Cerebellar nuclear complex (tissue), 1 donor: ENCODE measurements around the gene MSX2.
"Not testable (repeated sequence)": the region's sequence is repeated elsewhere in the genome, so short reads cannot be mapped to it uniquely, and the experiment has no call there.

Experiments used
- DNase-seq, 2 experiments: peaks; one replicate each; lab custom pipeline; 2025; lab: John Stamatoyannopoulos, UW

The MSX2 gene

DNA sequence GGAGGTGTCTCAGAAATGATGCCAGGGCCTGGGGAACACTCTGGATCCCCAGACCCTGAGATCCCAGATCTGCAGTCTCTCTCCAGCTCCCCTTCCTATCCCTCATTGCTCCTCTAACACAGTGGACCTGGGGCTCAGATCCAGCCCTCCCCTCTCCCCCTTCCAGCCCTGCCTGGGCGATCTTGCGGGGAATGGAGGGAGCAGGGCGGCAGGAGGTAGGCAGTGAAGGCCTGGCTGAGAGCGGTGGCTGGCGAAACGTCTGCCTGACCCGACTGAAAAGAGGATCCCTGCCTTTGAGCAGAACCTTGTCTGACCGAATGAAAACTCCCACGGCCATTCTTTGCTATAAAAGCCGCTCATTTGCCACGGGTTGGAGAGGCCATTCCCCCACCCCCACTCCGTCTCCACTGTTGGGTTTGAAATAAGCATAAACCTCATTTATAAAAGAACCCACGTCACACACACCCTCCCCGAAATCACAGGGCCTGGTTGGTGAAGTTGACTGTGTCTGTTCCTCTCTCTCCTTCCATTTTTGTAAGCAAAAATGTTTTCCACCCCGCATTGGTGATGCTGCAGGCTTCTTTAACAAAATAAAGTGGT is 8.8 kb downstream of the MSX2 start:
- no peak for DNase-seq

DNA sequence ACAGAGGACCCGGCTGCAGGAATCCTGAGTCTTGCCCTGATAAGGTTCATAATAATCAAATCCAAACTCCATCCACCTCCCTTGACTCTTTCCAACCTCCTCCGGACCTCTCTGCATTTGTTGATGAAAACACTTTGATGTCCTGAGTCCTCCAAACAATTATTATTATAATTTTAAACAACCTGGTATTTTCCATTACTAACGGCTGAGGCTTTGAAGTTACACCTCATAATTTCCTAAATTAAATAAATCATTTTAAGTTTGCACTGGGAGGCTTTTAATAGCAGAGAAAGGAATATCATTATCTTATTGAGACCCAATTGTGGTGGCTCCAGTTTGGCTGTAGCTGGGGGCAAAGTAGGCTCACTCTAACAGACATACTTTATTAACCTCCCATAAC is 9.5 kb downstream of the MSX2 start:
- DNase-seq: no peak

DNA sequence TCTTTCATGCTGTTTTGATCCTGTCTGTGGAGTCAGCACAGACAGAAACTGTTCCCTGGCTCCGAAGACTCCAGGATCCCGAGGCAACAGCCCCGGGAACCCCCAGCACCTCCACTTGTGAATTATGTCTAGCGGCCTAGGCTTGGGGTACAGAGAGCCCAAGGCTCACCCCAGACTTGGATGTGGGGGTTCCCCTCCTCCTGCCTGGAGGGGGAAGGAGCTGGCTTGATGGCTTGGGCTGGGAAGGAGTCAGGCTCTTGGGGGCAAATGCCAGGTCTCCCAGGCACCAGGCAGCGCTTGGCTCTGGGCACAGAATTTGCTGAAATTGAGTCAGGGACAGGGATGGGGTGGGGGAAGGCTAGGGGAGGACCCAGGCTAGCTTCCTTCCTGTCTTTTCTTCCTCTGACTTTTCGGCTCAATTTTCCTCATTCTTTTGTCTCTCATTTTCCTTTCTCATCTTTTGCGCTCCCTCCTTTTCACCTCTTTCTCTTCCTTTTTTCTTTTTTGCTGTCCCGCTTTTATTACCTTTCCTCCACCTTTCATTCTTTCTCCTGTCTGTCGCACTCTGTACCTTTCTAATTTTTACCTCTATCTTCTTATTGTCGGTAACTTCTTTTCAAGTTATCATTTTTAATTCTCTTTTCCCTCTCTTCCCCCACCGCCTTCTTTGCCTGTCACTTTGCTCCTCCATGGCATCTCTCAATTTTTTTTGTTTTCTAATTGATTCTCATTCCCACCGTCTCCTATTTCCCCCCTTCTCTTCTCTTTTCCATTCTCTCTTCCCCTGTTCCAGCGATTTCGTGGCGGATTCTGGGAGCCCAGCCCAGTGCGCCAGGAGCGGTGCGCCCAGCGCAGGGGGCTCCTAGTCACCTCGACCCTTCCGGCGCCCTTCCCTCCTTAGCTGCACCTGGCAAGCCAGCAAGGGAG is 10.5 kb downstream of the MSX2 start:
- no peak for DNase-seq

DNA sequence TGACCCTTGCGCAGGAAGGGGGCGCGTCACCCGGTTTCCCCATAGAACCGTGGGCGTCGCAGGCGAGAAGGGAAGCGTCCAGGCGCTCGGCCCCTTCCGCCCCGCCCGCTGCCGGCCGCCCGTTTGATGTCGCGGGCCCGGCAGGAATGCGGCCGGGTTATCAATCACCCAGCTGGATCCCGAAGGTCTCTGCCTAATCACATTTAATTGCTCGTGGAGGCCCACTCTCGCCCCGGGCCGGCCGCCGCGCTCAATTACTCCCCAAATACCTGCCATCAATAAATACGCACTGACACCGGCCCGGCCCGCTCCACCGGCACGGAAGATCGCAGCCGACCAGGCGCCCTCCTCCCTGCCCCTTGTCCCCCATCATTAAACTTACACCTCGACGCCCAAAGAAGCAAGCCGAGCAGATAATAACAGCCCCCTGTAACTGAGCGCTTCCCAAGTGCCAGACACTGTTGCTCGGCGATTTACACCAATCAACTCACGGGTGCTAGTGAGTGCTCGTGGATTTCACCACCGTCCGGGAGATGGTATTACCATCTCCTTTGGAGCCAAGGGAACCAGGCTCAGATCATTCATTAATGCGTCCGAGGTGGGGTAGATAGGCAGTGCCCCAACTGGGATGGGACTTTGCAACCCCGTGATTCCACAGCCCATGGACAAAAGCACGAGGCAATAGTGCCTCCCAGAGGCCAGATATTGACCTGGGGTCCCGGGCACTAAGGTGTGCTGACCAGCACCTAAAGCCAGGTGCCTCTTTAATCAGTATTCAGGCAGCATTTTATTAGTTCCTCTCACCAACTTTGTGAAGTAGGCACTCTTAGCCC is 11.3 kb downstream of the MSX2 start:
- DNase-seq: no peak

DNA sequence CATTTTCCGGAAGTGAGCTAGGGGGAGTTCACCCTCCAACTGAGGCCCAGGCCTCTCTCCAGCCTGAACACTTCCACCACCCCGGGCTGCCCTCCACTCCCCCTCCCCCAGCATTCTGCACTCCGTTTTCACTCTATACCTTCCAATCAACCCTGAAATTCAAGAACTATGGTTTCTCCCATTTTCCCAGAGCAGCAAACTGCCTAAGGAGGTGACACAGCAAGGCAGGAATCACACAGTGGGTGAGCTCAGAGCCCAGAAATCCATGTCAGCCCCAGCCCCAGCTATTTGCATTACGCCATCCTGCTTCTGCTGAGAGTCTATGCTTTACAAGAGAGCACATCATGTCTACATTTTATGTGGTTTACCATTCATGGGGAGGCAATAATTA is 11.9 kb downstream of the MSX2 start:
- no peak for DNase-seq

DNA sequence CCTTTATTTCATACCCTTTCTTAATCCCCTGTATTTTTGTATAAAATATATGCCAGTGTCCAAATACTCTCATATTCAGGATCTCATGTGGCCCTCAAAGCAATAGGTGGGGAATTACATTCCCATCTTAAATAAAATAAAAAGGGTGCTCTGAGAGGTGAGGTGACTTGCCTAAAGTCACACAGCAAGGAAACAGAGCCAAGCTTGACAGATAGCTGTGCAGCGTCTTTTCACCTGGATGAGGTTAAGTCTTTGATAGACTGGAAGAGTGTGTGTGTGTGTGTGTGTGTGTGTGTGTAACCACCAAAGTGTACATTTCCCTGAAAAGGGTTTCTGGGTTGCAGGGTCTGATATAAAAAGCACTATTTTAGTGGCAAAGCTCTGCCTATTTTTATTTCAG is 12.4 kb downstream of the MSX2 start:
- DNase-seq: no peak

DNA sequence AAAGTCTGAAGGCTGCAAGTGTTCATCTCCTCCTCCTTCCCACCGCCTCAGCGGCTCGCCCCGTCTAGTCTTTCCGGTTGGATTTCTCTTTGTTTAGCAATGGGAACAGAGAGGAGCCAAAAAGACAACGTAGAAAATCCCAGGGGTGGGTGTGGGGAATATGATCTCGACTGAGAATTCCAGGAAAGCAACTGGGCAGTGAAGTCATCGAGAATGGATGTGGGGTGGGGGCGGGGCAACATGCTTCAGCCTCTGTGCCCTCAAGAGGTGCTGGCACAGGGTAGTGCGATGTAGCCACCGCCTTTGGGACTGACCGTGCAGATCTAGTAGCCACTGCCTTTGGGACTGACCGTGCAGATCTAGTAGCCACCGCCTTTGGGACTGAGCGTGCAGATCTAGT is 12.9 kb downstream of the MSX2 start:
- DNase-seq: no peak

DNA sequence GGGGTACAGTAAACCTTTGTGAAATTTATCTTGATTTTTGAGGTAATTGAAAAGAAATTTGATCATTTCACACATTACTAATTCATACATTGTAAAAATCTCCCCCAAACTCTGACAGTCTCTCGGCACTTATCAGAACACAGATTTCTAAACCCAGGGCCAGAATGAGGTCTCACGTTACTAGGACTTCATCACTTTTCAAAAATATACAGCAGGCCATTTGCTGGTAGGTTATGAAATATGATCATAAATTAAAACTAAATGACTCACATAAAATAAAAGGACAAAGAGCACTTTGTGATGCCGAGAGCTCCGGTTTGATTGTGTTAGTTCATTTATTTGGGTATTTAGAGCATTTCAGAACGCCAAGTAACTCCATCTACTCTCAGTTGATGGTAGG is 17.0 kb downstream of the MSX2 start:
- DNase-seq: no peak

DNA sequence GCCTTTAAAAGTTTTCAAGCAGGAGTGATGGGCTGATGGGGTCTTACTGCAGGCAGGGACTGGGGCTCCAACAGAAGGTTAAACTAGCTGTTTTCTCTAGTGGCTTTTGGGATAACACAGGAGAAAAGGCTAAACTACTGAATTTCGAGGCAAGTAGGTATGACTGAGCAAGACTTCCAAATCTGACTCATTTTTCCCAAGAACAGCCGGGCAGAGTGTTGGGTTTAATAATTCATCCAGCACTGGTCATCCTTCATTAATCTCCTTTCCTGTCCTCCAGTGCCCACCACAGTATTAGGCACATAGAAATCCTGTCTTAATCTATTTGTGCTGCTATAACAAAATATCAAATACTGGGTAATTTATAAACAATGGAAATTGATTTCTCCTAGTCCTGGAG is 20.5 kb downstream of the MSX2 start:
- DNase-seq: no peak

DNA sequence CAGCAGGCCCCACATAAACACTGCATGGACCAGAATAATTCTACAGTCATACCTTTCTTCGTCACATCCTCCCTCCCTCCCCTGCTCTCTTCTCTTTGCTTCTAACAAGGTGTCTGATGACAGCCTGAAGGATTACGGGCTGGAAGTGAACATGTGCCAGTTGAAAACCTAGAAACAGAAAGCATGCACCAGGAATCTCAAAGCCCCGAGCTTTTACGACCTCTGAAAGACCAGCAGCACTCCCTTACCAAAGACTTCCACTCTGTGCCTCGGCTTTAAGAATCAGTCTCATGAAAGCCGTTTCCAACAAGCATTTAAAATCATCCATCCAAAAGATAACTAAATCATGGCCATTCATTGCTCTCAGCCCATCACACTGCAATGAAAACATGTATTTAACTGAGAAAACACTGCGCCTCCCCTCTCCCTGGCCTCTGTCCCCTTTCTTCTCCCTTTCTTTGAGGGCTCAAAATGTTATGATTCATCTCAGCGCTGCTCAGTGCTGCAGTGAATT is 21.3 kb downstream of the MSX2 start:
- no peak for DNase-seq

DNA sequence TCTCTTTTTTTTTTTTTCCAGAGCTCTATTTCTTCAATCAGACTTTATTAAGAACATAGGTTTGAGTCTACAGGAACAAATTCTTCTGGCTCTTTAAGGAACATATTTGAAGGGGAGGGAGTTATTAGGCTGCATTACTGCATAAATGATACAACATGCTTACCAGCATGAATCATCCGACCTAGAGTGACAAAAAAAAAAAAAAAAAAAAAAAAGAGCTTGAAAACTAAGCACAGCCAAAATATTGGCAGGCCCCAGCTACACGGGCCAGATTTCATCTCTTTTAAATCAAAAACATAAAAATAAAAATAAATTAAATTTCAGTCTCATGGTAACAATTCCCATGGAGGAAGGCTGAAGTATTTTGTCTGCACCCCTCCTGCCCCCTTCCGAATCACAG is 26.3 kb downstream of the MSX2 start:
- no peak for DNase-seq

DNA sequence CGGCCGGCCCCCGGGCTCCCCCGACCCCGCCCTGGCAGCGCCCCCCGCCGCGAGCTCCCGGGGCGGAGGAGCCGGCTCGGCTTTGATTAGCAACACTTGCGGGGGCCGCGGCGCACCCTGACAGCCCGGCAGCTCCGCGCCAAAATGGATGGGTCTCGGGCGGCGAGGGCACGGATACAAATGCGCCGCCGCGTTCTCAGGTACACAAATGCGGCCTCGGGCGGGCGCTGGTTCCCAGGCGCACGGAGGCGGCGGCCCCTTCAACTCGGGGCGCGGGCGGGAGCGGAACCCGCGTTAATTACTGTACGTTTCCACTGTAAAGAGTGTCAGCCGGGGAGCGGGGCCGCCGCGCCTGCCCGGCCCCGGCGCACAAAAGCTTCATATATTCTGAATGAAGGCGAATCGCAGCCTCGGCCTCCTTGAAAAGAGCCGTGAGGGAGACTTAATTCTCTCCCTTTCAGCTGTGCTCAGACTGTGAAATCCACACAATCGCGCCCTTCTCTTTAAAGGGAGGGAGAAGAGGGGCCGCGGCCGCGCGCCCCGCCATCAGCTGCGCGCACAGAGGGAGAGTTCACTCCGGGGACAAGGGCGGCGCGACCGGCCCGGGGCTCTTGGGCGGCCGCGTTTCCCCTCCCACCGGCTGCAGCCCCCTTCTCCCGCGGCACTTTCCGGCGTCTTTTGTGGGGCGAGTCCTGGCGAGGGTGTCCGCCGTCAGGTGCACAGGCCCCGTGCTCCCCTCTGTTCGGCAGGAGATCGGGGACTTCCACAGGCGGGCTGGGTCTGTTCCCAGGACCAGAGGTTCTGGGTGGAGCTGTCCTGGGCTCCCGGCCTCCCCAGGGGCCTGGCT is 27.0 kb downstream of the MSX2 start:
- no peak for DNase-seq

DNA sequence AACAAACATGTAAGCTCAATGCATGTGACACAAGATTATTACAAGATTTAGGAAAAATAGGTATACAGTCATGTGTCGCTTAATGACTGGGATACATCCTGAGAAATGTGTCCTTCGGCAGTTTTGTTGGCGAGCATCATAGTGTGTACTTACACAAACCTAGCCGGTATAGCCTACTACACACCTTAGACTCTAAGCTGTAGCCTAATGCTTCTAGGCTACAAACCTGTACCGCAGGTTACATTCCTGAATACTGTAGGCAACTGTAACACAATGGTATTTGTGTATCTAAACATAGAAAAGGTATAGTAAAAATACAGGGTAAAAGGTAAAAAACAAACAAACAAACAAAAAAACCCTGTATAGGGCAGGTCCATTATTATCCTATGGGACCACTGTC is 27.7 kb downstream of the MSX2 start:
- DNase-seq: no peak

DNA sequence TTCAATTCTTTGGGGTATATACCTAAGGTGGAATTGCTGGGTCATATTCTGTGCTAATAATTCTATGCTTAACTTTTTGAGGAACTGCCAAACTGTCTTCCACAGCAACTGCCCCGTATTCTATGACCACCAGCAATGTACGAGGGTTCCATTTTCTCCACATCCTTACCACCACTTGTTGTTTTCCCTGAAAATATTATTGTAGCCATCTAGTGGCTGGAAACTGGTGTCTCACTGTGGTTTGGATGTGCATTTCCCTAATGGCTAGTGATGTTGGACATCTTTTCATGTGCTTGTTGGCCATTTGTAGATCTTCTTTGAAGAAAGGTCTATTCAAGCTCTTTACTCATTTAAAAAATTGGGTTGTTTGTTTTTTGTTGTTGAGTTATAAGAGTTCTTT is 30.7 kb downstream of the MSX2 start:
- DNase-seq: no peak

DNA sequence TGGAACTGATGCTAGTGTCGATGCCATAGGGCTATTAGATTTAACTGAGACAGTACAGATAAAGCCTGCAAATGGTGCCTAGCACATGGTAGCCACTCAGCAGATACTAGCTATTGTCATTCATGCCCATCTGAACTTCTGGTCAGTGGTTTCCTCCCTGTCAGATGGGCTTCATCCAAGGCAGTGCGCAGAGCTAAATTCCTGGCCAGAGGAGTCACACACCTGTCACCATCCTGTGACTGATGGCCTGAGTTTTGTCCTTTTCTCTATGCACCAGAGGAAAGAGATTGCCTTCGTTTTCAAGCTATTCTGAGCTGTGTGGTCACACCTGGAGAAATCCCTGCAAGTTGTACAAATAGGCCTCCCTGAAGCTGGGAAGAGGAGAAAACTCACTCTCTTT is 34.7 kb downstream of the MSX2 start:
- DNase-seq: no peak

DNA sequence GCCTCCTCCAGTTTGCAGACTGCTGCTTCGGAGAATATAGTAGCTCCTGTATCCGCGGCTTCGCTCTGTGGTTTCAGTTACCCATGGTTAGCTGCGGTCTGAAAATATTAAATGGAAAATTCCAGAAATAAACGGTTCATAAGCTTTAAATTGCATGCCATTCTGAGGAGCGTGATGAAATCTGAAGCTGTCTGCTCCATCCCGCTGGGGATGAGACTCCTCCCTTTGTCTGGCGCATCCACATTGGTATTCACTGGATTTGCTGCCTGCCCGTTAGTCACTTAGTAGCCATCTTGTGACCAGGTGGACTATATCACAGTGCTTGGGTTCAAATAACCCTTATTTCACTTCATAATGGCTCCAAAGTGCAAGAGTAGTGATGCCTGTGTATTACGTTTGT is 36.3 kb downstream of the MSX2 start:
- DNase-seq: no peak

DNA sequence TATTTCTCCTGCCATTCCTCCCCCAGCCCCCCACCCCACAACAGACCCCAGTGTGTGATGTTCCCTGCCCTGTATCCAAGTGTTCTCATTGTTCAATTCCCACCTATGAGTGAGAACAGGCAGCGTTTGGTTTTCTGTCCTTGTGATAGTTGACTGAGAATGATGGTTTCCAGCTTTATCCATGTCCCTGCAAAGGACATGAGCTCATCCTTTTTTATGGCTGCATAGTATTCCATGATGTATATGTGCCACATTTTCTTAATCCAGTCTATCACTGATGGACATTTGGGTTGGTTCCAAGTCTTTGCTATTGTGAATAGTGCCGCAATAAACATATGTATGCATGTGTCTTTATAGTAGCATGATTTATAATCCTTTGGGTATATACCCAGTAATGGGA is 37.0 kb downstream of the MSX2 start:
- DNase-seq: not testable (repeated sequence)

DNA sequence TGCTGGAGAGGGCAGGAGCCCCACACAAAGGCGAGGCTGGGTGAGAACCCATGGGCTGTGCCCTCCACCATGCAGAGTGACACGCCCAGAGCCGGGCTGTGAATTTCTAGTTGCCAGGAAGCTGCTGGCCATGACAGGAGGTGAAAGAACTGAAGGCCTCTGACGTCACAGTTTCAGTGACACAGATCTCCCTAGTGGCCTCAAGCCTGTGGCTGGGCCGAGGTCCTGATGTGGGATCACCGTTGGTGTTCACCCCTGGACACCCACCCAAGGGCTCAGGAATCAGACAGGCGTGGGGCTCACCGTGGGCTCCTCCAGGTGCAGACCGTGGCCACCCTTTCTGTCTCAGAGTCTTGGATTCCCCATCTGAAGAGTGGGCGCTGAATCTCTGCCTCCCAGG is 39.9 kb downstream of the MSX2 start:
- no peak for DNase-seq

DNA sequence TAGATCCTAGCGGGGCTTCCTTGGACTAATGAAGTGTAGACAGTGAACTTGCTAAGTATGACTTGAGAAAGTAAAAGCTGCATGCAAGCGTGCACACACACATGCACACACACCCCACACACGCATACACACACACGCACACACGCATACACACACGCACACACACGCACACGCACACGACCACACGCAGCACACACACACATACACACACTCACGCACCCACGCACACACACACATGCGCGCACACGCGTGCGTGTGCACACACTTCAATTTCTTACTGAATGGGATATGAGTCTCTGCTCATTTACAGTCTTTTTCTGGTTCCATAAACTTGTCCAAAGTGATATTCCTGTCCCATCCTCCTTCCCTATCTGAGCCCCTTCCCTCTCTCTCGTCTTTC is 41.2 kb downstream of the MSX2 start:
- no peak for DNase-seq

DNA sequence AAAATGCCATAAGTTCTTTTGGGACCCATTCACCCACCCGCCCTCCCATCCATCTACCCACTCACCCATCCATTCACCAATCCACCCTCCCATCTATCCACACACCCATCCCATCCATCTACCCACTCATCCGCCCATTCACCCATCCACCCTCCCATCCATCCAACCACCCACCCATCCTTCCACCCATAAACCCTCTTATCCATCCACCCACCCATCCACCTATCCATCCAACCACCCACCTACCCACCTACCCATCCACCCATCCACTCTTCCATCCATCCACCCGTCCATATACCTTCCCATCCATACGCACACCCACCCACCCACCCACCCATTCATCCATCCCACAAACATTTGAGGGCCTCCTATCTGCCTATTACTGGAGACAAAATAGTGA is 43.3 kb downstream of the MSX2 start:
- DNase-seq: no peak

DNA sequence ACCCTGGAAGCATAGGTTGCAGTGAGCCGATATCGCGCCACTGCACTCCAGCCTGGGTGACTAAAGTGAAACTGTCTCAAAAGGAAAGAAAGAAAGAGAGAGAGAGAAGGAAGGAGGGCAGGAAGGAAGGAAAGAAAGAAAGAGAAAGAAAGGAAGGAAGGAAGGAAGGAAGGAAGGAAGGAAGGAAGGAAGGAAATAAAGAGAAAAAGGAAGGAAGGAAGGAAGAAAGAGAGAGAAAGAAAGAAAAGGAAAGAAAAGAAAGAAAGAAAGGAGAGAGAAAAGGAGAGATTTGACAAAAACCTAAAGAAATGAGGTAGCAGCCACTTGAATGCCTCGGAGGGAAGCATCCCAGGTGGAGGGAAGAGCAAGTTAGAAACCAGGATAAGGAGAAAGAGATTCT is 44.6 kb downstream of the MSX2 start:
- no peak for DNase-seq

DNA sequence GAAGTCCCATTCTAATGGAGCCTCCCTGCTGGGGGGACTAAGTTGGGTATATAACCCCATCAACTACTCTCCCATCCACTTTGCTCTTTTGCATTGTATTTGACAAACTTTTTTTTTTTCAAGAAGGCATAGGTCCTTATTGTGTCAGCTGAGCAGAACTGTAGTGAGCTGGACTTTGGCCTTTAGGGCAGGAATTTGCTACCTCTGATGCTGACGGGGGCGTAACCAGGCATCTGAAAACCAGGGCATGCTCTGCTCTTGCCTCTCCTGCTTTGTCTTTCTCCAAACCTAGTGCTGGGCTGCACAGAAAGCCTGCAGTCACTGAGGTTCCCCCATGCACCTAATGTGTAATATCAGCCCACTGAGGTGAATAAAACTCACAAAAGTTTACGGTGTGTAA is 49.0 kb downstream of the MSX2 start:
- DNase-seq: no peak
